ENCODE data around the gene IVD. TPM values are rescaled to one million over a fixed set of nuclear protein-coding genes. Genes with fewer than 3 reads are reported as not detected.

IVD gene
- total RNA-seq, 1 experiment from 2014 or later = 58.9 TPM

- Histone ChIP-seq H3K27ac (ENCODE audit: low read length) (no peak overlapping the region), H3K4me2 (ENCODE audit: low read length) (no peak overlapping the region), H3K79me2 (ENCODE audit: low read length) (peaks cover 28% of the 10 kb centered on the region), H3K9me3 (ENCODE audit: low read length) (no peaks in the 10 kb centered on the region), H3K4me3 (ENCODE audit: low read length) (no peak overlapping the region), H2AFZ (ENCODE audit: low read length) (no peak overlapping the region), H3K9ac (ENCODE audit: low read length) (no peak overlapping the region), H3F3A (ENCODE audit: low read length, unreplicated experiment) (no peaks in the 10 kb centered on the region), H3K4me1 (ENCODE audit: insufficient read depth, low read length) (peaks cover 3% of the 10 kb centered on the region), H3K27me3 (ENCODE audit: low read length) (no peaks in the 10 kb centered on the region), H3K36me3 (ENCODE audit: low read depth, low read length) (peaks cover 13% of the 10 kb centered on the region; the same call in 1 of the 2 replicates), H3K9me2 (replicated peaks; ENCODE audit: low read length) (no peaks in the 10 kb centered on the region), H4K20me1 (ENCODE audit: low read length) (peaks cover 3% of the 10 kb centered on the region; the same call in 1 of the 2 replicates)
- ChIA-PET POLR2A (ENCODE audit: unreplicated experiment) (no interaction called here), CTCF (no interaction called here)
- BruUV-seq (replicated peaks) = no TSS peak
- no peak for ATAC-seq
- TF ChIP-seq CTCF (conservative IDR thresholded peaks at IDR 0.05; ENCODE audit: low read depth, low read length) = no peak
- no peak for TF ChIP-seq EZH2phosphoT487 (IDR thresholded peaks at IDR 0.05; ENCODE audit: borderline replicate concordance, low read length)
- TF ChIP-seq EZH2 (IDR thresholded peaks at IDR 0.05; ENCODE audit: low read length, unreplicated experiment) = no peak
- intact Hi-C loops (cut with micrococcal nuclease) = no loop called here
- no peak for DNase-seq
These were observed 54.8 kb downstream of the IVD start for GRCh38 chr15:40460404-40460803.

GRCh38 chr15:40461958-40462357 lies 56.4 kb downstream of the IVD start:
- no peak overlapping the region for H3K9ac ChIP-seq (ENCODE audit: low read length)
- H3K9me3 ChIP-seq (ENCODE audit: low read length) = no peaks in the 10 kb centered on the region
- no peak overlapping the region for H3K27ac ChIP-seq (ENCODE audit: low read length)
- no peak overlapping the region for H3K4me3 ChIP-seq (ENCODE audit: low read length)
- no peak for ATAC-seq
- H2AFZ ChIP-seq (ENCODE audit: low read length) = no peak overlapping the region
- intact Hi-C loops (cut with micrococcal nuclease) = no loop called here
- H3K27me3 ChIP-seq (ENCODE audit: low read length) = no peaks in the 10 kb centered on the region
- H3F3A ChIP-seq (ENCODE audit: low read length, unreplicated experiment) = no peaks in the 10 kb centered on the region
- peaks cover 12% of the 10 kb centered on the region for H3K79me2 ChIP-seq (ENCODE audit: low read length)
- H3K4me2 ChIP-seq (ENCODE audit: low read length) = no peak overlapping the region
- no peaks in the 10 kb centered on the region for H4K20me1 ChIP-seq (ENCODE audit: low read length)
- BruUV-seq (replicated peaks) = no TSS peak
- ChIA-PET POLR2A (ENCODE audit: unreplicated experiment) (no interaction called here), CTCF (no interaction called here)
- no peak for DNase-seq
- peaks cover 15% of the 10 kb centered on the region; the same call in 1 of the 2 replicates for H3K36me3 ChIP-seq (ENCODE audit: low read depth, low read length)
- H3K4me1 ChIP-seq (ENCODE audit: insufficient read depth, low read length) = no peaks in the 10 kb centered on the region
- no peak for TF ChIP-seq EZH2 (IDR thresholded peaks at IDR 0.05; ENCODE audit: low read length, unreplicated experiment)
- no peak for TF ChIP-seq EZH2phosphoT487 (IDR thresholded peaks at IDR 0.05; ENCODE audit: borderline replicate concordance, low read length)
- no peak for TF ChIP-seq CTCF (conservative IDR thresholded peaks at IDR 0.05; ENCODE audit: low read depth, low read length)
- no peaks in the 10 kb centered on the region for H3K9me2 ChIP-seq (replicated peaks; ENCODE audit: low read length)

- Histone ChIP-seq H3K36me3 (ENCODE audit: low read depth, low read length) (peaks cover 15% of the 10 kb centered on the region; the same call in 1 of the 2 replicates), H3K4me1 (ENCODE audit: insufficient read depth, low read length) (no peaks in the 10 kb centered on the region), H3K9ac (ENCODE audit: low read length) (no peak overlapping the region), H2AFZ (ENCODE audit: low read length) (no peak overlapping the region), H3K27ac (ENCODE audit: low read length) (no peak overlapping the region), H4K20me1 (ENCODE audit: low read length) (no peaks in the 10 kb centered on the region), H3K4me3 (ENCODE audit: low read length) (no peak overlapping the region), H3K27me3 (ENCODE audit: low read length) (no peaks in the 10 kb centered on the region), H3F3A (ENCODE audit: low read length, unreplicated experiment) (no peaks in the 10 kb centered on the region), H3K79me2 (ENCODE audit: low read length) (peaks cover under 1% of the 10 kb centered on the region; the same call in 1 of the 2 replicates), H3K4me2 (ENCODE audit: low read length) (no peak overlapping the region), H3K9me3 (ENCODE audit: low read length) (no peaks in the 10 kb centered on the region), H3K9me2 (replicated peaks; ENCODE audit: low read length) (no peaks in the 10 kb centered on the region)
- CTCF ChIA-PET = no interaction called here
- intact Hi-C loops (cut with micrococcal nuclease) = no loop called here
- DNase-seq = no peak
- no TSS peak for BruUV-seq (replicated peaks)
- TF ChIP-seq EZH2 (IDR thresholded peaks at IDR 0.05; ENCODE audit: low read length, unreplicated experiment) (no peak), EZH2phosphoT487 (IDR thresholded peaks at IDR 0.05; ENCODE audit: borderline replicate concordance, low read length) (no peak), CTCF (conservative IDR thresholded peaks at IDR 0.05; ENCODE audit: low read depth, low read length) (no peak)
- POLR2A ChIA-PET (ENCODE audit: unreplicated experiment) = interaction anchor here (0.6 kb wide), 1 partner anchor 18 kb away, joined by 3 read pairs; no protein-coding TSS in a partner anchor
- no peak for ATAC-seq
These were observed 57.7 kb downstream of the IVD start for GRCh38 chr15:40463279-40463678.

All from PC-3 (cell line).